B cell (primary cell): ENCODE measurements around the gene TRAFD1.

Experiments used
- EZH2 ChIP-seq: IDR thresholded peaks from 2 replicates; pipeline ENCODE4 v1.6.1; 2012; ENCODE audit warnings: borderline replicate concordance, low read depth, mild to moderate bottlenecking, moderate library complexity, low read length; ENCODE audit not compliant: insufficient read depth, poor library complexity, severe bottlenecking
- TF ChIP-seq, protein P1 (sequence below): fragments of 200-600 bp; IDR thresholded peaks from one replicate; pipeline ENCODE4 v1.8.0; 2022; ENCODE audit warnings: antibody characterized with exemption, mild to moderate bottlenecking

GRCh38 chr12:112175361-112176155, 50.2 kb downstream of the TRAFD1 start:
- no peak for TF ChIP-seq EZH2
- TF ChIP-seq, protein P1, sequence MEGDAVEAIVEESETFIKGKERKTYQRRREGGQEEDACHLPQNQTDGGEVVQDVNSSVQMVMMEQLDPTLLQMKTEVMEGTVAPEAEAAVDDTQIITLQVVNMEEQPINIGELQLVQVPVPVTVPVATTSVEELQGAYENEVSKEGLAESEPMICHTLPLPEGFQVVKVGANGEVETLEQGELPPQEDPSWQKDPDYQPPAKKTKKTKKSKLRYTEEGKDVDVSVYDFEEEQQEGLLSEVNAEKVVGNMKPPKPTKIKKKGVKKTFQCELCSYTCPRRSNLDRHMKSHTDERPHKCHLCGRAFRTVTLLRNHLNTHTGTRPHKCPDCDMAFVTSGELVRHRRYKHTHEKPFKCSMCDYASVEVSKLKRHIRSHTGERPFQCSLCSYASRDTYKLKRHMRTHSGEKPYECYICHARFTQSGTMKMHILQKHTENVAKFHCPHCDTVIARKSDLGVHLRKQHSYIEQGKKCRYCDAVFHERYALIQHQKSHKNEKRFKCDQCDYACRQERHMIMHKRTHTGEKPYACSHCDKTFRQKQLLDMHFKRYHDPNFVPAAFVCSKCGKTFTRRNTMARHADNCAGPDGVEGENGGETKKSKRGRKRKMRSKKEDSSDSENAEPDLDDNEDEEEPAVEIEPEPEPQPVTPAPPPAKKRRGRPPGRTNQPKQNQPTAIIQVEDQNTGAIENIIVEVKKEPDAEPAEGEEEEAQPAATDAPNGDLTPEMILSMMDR = no peak
